WTC11 (cell line): ENCODE data around the gene UNC13C.

Experiments
- AFF4 ChIP-seq: sonication (generic); formaldehyde crosslinking; IDR thresholded peaks from 2 replicates; pipeline ENCODE4 v1.8.1; 2023; ENCODE audit warnings: mild to moderate bottlenecking, missing genetic modification reagents, borderline replicate concordance
- CREM ChIP-seq: sonication (generic); formaldehyde crosslinking; IDR thresholded peaks from 2 replicates; pipeline ENCODE4 v1.8.1; 2022; ENCODE audit warnings: mild to moderate bottlenecking, missing genetic modification reagents, moderate library complexity
- CTCF ChIP-seq: fragments of 200-600 bp; IDR thresholded peaks from 2 replicates; pipeline ENCODE4 v1.8.0; 2022; ENCODE audit warnings: antibody characterized with exemption
- ESRRA ChIP-seq: sonication (generic); formaldehyde crosslinking; IDR thresholded peaks from 2 replicates; pipeline ENCODE4 v1.8.1; 2022; ENCODE audit warnings: mild to moderate bottlenecking, missing genetic modification reagents, borderline replicate concordance
- ETV6 ChIP-seq: sonication (generic); formaldehyde crosslinking; IDR thresholded peaks from 2 replicates; pipeline ENCODE4 v1.8.1; 2022; ENCODE audit warnings: mild to moderate bottlenecking, missing genetic modification reagents
- FOXP1 ChIP-seq: sonication (generic); formaldehyde crosslinking; IDR thresholded peaks from 2 replicates; pipeline ENCODE4 v1.8.0; 2022; ENCODE audit warnings: missing genetic modification reagents, mild to moderate bottlenecking, moderate library complexity, borderline replicate concordance
- MAX ChIP-seq: sonication (generic); formaldehyde crosslinking; IDR thresholded peaks from 2 replicates; pipeline ENCODE4 v1.8.0; 2022; ENCODE audit warnings: mild to moderate bottlenecking, missing genetic modification reagents
- NFYB ChIP-seq: sonication (generic); formaldehyde crosslinking; conservative IDR thresholded peaks from 2 replicates; pipeline ENCODE4 v1.8.0; 2022; ENCODE audit warnings: low read depth, missing genetic modification reagents
- TEAD1 ChIP-seq: sonication (generic); formaldehyde crosslinking; IDR thresholded peaks from 2 replicates; pipeline ENCODE4 v1.8.0; 2022; ENCODE audit warnings: mild to moderate bottlenecking, missing genetic modification reagents
- ZNF671 ChIP-seq: fragments of 250-450 bp; sonication (Bioruptor Pico); IDR thresholded peaks from 2 replicates; pipeline ENCODE4 v1.8.0; 2021; ENCODE audit warnings: mild to moderate bottlenecking
- TF ChIP-seq, protein P1 (sequence below): sonication (generic); formaldehyde crosslinking; IDR thresholded peaks from 2 replicates; pipeline ENCODE4 v1.8.1; 2022; ENCODE audit warnings: low read depth, mild to moderate bottlenecking, moderate library complexity, missing genetic modification reagents, borderline replicate concordance
- TF ChIP-seq, protein P2 (sequence below): sonication (generic); formaldehyde crosslinking; IDR thresholded peaks from 2 replicates; pipeline ENCODE4 v1.8.1; 2023; ENCODE audit warnings: mild to moderate bottlenecking, moderate library complexity, missing genetic modification reagents

DNA sequence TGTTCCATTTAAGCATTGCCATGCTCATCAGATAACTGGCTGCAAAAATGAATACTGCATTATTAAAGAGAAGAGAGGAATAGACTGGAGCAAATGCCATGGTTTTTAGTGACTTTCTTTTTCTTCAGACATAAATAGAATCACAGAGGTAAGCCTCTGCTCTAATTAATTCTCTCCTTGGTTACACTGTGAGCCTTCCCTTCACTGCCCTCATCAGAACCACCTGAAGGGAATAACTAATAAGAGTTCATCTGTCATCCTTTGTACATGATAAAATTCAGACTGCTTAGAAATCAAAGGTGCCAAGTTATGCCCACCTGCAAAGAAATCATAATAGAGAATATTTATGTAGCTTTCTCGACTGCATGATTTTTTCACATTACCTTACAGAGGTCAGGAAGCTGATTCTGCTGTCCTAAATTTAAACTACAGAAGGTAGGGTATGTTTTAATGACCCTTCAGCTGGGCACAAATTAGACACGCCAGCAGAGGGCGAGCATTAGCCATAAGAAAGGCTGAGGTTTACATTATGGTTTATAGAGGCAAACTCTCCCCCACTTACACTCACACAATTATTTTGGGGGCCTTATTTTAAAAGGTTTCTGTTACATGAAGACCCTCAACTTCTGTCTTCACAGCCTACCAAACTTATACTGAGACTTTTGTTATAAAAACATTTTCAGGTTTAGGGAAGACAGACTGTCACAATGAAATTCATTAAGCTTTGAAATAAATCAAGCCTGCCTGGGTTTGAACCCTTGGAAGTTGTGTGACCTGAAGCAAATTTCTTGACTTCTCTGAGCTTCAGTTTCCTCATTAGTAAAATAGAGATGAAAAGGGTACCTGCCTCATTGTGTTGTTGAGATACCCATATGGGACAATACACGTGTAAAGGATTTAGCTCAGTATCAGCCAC lies 15.3 kb upstream of the UNC13C start:
- TF ChIP-seq AFF4 (CRISPR knock-in tag) (no peak), FOXP1 (CRISPR knock-in tag) (no peak), CTCF (peak; percentile 30; the same call in 1 of the 2 replicates), ETV6 (no peak), TEAD1 (CRISPR knock-in tag) (no peak), ESRRA (CRISPR knock-in tag) (no peak), CREM (no peak), MAX (CRISPR knock-in tag) (no peak), NFYB (no peak), ZNF671 (CRISPR knock-in tag) (no peak)
- TF ChIP-seq, protein P1, sequence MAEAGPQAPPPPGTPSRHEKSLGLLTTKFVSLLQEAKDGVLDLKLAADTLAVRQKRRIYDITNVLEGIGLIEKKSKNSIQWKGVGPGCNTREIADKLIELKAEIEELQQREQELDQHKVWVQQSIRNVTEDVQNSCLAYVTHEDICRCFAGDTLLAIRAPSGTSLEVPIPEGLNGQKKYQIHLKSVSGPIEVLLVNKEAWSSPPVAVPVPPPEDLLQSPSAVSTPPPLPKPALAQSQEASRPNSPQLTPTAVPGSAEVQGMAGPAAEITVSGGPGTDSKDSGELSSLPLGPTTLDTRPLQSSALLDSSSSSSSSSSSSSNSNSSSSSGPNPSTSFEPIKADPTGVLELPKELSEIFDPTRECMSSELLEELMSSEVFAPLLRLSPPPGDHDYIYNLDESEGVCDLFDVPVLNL, result no peak
- TF ChIP-seq, protein P2, sequence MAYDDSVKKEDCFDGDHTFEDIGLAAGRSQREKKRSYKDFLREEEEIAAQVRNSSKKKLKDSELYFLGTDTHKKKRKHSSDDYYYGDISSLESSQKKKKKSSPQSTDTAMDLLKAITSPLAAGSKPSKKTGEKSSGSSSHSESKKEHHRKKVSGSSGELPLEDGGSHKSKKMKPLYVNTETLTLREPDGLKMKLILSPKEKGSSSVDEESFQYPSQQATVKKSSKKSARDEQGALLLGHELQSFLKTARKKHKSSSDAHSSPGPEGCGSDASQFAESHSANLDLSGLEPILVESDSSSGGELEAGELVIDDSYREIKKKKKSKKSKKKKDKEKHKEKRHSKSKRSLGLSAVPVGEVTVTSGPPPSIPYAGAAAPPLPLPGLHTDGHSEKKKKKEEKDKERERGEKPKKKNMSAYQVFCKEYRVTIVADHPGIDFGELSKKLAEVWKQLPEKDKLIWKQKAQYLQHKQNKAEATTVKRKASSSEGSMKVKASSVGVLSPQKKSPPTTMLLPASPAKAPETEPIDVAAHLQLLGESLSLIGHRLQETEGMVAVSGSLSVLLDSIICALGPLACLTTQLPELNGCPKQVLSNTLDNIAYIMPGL, result no peak
